ENCODE results near the gene MICAL1. TPM values are rescaled to one million over a fixed set of nuclear protein-coding genes. Genes with fewer than 3 reads are reported as not detected.

MICAL1 gene
- total RNA-seq, 1 experiment from 2014 or later: 92.9 TPM

GRCh38 chr6:109397020-109397419 lies 58.6 kb downstream of the MICAL1 start:
- Histone ChIP-seq H3K9me3 (ENCODE audit: control insufficient read depth, low read depth, low read length) (no peaks in the 10 kb centered on the region), H3K4me1 (ENCODE audit: insufficient read depth, low read length) (no peaks in the 10 kb centered on the region), H4K91ac (ENCODE audit: insufficient read length, low read depth, low read length) (no peak overlapping the region), H3K14ac (ENCODE audit: insufficient read depth, low read length) (no peak overlapping the region), H3K27me3 (ENCODE audit: insufficient read depth, low read length) (no peaks in the 10 kb centered on the region), H2BK5ac (ENCODE audit: insufficient read length, low read length) (no peak overlapping the region), H2BK12ac (ENCODE audit: insufficient read length, low read depth, low read length) (no peak overlapping the region), H3K9ac (ENCODE audit: extremely low read depth, insufficient read length, low read length) (no peak overlapping the region), H3K56ac (ENCODE audit: insufficient read length, low read depth, low read length) (no peak overlapping the region), H3K27ac (ENCODE audit: insufficient read length, low read depth, low read length) (no peak overlapping the region), H2BK15ac (ENCODE audit: low read depth, low read length) (no peak overlapping the region), H3K79me2 (ENCODE audit: insufficient read depth, low read length) (no peaks in the 10 kb centered on the region), H4K5ac (ENCODE audit: insufficient read length, low read depth, low read length) (no peak overlapping the region), H3K4me2 (ENCODE audit: insufficient read depth, insufficient read length, low read length) (no peak overlapping the region), H2AFZ (ENCODE audit: low read length) (no peak overlapping the region), H2BK20ac (ENCODE audit: low read depth, low read length, poor library complexity, severe bottlenecking) (no peak overlapping the region), H3K23me2 (ENCODE audit: insufficient read length, low read depth, low read length, poor library complexity, severe bottlenecking) (no peaks in the 10 kb centered on the region), H2AK5ac (ENCODE audit: insufficient read length, low read length) (no peak overlapping the region), H3T11ph (ENCODE audit: low read length) (no peak overlapping the region), H2BK120ac (ENCODE audit: low read depth, low read length, poor library complexity, severe bottlenecking) (no peak overlapping the region), H3K18ac (ENCODE audit: insufficient read length, low read depth, low read length) (no peak overlapping the region), H3K4ac (ENCODE audit: low read depth, low read length) (no peak overlapping the region), H3K79me1 (ENCODE audit: insufficient read depth, low read depth, low read length, poor library complexity, severe bottlenecking) (no peaks in the 10 kb centered on the region), H4K20me1 (ENCODE audit: control insufficient read depth, insufficient read depth, insufficient read length) (no peaks in the 10 kb centered on the region), H3K23ac (ENCODE audit: insufficient read length, low read depth, low read length) (no peak overlapping the region), H4K8ac (replicated peaks; ENCODE audit: insufficient read length, low read depth, low read length) (no peak overlapping the region)
- Mint-ChIP-seq H3K27me3 (ENCODE audit: low read depth) (no peaks in the 10 kb centered on the region; the same call in 1 of the 2 replicates), H3K9me3 (no peaks in the 10 kb centered on the region), H3K27ac (no peak overlapping the region), H3K36me3 (ENCODE audit: insufficient read depth in 1 of 3, low read depth in 3 of 3) (no peaks in the 10 kb centered on the region), H3K4me3 (no peak overlapping the region), H3K4me1 (peaks cover 0 to 3% of the 10 kb centered on the region in 2 experiments; a peak in 1 of 4 replicates)
- DNase-seq: no peak
- WGBS (ENCODE audit: extremely low coverage, insufficient read length, low lambda C conversion rate): no CpG with 5 or more reads among the region's 4 CpGs
- TF ChIP-seq CTCF (conservative IDR thresholded peaks at IDR 0.05): peak; percentile 58; the same call in 2 of the 3 replicates

Data from H9 (cell line).